Activated B cell treated with CpG ODN at 0.5 μM for 24 hours (primary cell): ENCODE data around the gene RSPH10B2. TPM values are rescaled to one million over a fixed set of nuclear protein-coding genes. Genes with fewer than 3 reads are reported as not detected.
"Not testable (repeated sequence)": the region's sequence is repeated elsewhere in the genome, so short reads cannot be mapped to it uniquely, and the experiment has no call there.

Experiments used
- ATAC-seq: fragments of 200-7000 bp; cut with Tn5 transposase; one replicate; pipeline ENCODE4 v1.10.0; 2021; ENCODE audit warnings: low read depth, mild to moderate bottlenecking, moderate library complexity
- CTCF ChIA-PET: fragments of 350-600 bp; sonication (Branson Sonifier 250); formaldehyde crosslinking; loops from one replicate; lab custom pipeline; 2021; ENCODE audit warnings: antibody characterized with exemption; lab: Charles Lee
- POLR2A ChIA-PET: fragments of 350-600 bp; sonication (Branson Sonifier 250); formaldehyde crosslinking; loops from one replicate; lab custom pipeline; 2021; ENCODE audit warnings: antibody characterized with exemption; lab: Charles Lee
- DNase-seq: peaks from one replicate; pipeline ENCODE4 v3.0.0; 2022
- H3K27ac Mint-ChIP-seq: one replicate; pipeline ENCODE4 v1.8.0; 2020; ENCODE audit warnings: mixed read lengths
- H3K27me3 Mint-ChIP-seq: one replicate; pipeline ENCODE4 v1.8.0; 2021; ENCODE audit warnings: mixed read lengths
- H3K36me3 Mint-ChIP-seq: one replicate; pipeline ENCODE4 v1.8.0; 2021; ENCODE audit warnings: low read depth, mixed read lengths
- H3K4me1 Mint-ChIP-seq: one replicate; pipeline ENCODE4 v1.8.0; 2021; ENCODE audit warnings: mixed read lengths
- H3K4me3 Mint-ChIP-seq: one replicate; pipeline ENCODE4 v1.8.0; 2020; ENCODE audit warnings: mild to moderate bottlenecking, mixed read lengths
- H3K9me3 Mint-ChIP-seq: one replicate; pipeline ENCODE4 v1.8.0; 2020; ENCODE audit warnings: mixed read lengths
- CTCF ChIP-seq: fragments of 200-600 bp; IDR thresholded peaks from one replicate; pipeline ENCODE4 v1.8.0; 2022; ENCODE audit warnings: antibody characterized with exemption, mild to moderate bottlenecking
- intact Hi-C: fragments of 100-400 bp; cut with micrococcal nuclease; formaldehyde crosslinking; loops from one replicate; pipeline ENCODE4 v1.15.1; 2024
- total RNA-seq: library from RNA; stranded (reverse); gene quantifications from 2 replicates; pipeline ENCODE4 v1.2.3, GENCODE V29; 2022

RSPH10B2 gene
- total RNA-seq, 1 donor from 2014 or later = 1.1 TPM

DNA sequence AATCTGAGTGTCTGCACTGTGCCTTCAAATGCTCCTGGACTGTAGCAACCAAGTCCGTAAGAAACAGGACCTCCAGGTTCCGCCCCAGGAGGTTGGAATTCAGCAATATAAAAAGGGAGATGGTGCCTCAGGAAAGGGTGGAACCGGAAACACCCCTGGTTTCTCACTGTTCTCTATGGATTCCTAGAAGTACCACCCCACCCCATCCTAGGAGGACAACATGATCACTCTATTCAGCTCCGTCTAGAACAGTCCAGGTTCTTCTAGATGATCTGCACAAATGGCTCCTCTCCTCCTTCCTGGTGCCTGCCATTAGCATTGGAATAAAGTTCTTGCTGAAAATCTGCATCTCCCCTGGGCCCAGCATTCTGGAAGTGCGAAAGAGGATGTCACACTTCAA is 39.5 kb upstream of the RSPH10B2 start:
- no peak for TF ChIP-seq CTCF
- CTCF ChIA-PET = interaction anchor here (1.0 kb wide), 1 partner anchor 1500 kb away, joined by 3 read pairs; no protein-coding TSS in a partner anchor
- no peaks in the 10 kb centered on the region for H3K36me3 Mint-ChIP-seq

DNA sequence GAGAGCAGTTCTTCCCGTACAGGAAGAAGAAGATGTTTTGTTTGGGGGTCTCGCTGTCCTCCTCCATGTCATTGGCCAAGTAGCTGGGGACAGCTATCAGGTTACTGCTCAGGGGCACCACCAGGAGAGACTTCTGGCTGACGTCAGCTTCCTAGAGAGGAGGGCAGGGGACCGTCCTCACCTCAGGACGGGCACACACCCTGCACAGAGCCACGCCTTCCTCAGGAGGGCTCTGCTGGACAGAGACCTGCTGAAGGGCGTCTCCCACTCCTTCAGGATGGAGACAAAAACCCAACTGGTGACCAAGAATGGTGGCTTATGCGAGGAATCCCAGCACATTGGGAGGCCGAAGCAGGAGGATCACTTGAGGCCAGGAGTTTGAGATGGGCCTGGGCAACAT is 38.0 kb upstream of the RSPH10B2 start:
- H3K9me3 Mint-ChIP-seq, POLR2A ChIA-PET, H3K4me1 Mint-ChIP-seq, H3K27ac Mint-ChIP-seq, H3K36me3 Mint-ChIP-seq, CTCF ChIA-PET, DNase-seq, ATAC-seq, intact Hi-C loops, H3K4me3 Mint-ChIP-seq: not testable (repeated sequence)
- H3K27me3 Mint-ChIP-seq = peaks cover 12% of the 10 kb centered on the region

More for the DNA sequence above, 39.5 kb upstream of the RSPH10B2 start:
- POLR2A ChIA-PET = interaction anchor here (0.6 to 1.4 kb wide), 2 partner anchors 10 to 11 kb away, joined by 4 to 6 read pairs; no protein-coding TSS in a partner anchor
- Mint-ChIP-seq H3K27me3 (peaks cover 15% of the 10 kb centered on the region), H3K4me1 (peaks cover 4% of the 10 kb centered on the region), H3K9me3 (no peaks in the 10 kb centered on the region), H3K4me3 (no peak overlapping the region), H3K27ac (no peak overlapping the region)
- ATAC-seq = no peak
- no peak for DNase-seq
- intact Hi-C loops = no loop called here

DNA sequence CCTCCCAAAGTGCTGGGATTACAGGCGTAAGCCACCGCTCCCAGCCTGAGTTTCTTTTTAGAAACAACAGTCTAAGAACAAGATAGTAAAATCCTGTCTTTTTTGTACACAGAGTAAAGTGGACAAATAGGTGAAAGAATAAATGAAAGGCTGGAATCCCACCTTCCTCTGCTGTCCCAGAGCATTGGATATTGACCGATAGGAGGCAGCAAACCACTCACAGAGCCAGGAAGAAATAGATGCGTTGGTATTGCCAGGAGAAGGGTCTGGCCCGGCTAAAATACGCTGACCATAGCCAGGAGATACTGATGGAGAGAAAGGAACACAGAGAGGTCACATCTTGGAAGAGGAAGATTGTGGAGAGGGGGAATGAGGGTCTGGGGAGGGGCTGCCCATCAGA is 35.8 kb upstream of the RSPH10B2 start:
- no peak overlapping the region for H3K4me3 Mint-ChIP-seq

DNA sequence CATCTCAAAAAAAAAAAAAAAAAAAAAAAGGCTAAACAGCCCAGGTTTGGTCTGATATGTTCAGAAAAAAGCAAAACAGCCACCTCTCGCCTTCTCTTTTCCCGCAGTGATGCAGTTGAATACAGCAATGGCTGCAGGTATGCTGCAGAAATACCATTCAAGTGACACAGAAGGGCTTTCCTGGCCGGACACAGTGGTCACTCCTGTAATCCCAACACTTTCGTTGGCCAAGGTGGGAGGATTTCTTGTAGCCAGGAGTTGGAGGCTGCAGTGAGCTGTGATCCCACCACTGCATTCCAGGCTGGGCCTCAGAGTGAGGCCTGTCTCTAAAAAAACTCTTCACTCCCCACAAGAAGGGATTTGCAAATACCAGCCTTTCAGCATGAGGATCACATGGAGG is 29.6 kb upstream of the RSPH10B2 start:
- H3K27ac Mint-ChIP-seq, intact Hi-C loops, ATAC-seq, H3K27me3 Mint-ChIP-seq, DNase-seq, H3K9me3 Mint-ChIP-seq, H3K4me3 Mint-ChIP-seq, H3K36me3 Mint-ChIP-seq, CTCF ChIA-PET: not testable (repeated sequence)
- peaks cover 27% of the 10 kb centered on the region for H3K4me1 Mint-ChIP-seq
- POLR2A ChIA-PET = interaction anchor here (0.7 to 1.6 kb wide), 3 partner anchors 10 to 17 kb away, joined by 3 to 6 read pairs (median 5); no protein-coding TSS in a partner anchor

More for the DNA sequence above, 35.8 kb upstream of the RSPH10B2 start:
- Mint-ChIP-seq H3K27me3 (peaks cover 12% of the 10 kb centered on the region), H3K9me3 (no peaks in the 10 kb centered on the region), H3K27ac (no peak overlapping the region), H3K4me1 (peaks cover 4% of the 10 kb centered on the region), H3K36me3 (no peaks in the 10 kb centered on the region)
- DNase-seq (no peak), ATAC-seq (no peak)
- CTCF ChIA-PET = no interaction called here
- intact Hi-C loops = no loop called here
- no peak for TF ChIP-seq CTCF
- POLR2A ChIA-PET = no interaction called here

GRCh38 chr7:6725003-6725402 is 28.9 kb upstream of the RSPH10B2 start:
- DNase-seq (peak; percentile 43), ATAC-seq (peak; percentile 63)
- Mint-ChIP-seq H3K36me3 (no peaks in the 10 kb centered on the region), H3K4me3 (peak overlapping the region; percentile 62), H3K27ac (peak overlapping the region; percentile 78), H3K9me3 (no peaks in the 10 kb centered on the region), H3K27me3 (no peaks in the 10 kb centered on the region), H3K4me1 (peaks cover 30% of the 10 kb centered on the region)
- intact Hi-C loops = loop anchor here (1.0 to 5.0 kb wide), 4 partner anchors 18 to 1242 kb away; partner anchors contain the start of genes GLCCI1 and ZDHHC4
- TF ChIP-seq CTCF = no peak
- ChIA-PET POLR2A (interaction anchor here (0.6 to 1.6 kb wide), 5 partner anchors 11 to 1395 kb away, joined by 3 to 5 read pairs (median 4); partner anchors contain the start of gene INTS15), CTCF (no interaction called here)

DNA sequence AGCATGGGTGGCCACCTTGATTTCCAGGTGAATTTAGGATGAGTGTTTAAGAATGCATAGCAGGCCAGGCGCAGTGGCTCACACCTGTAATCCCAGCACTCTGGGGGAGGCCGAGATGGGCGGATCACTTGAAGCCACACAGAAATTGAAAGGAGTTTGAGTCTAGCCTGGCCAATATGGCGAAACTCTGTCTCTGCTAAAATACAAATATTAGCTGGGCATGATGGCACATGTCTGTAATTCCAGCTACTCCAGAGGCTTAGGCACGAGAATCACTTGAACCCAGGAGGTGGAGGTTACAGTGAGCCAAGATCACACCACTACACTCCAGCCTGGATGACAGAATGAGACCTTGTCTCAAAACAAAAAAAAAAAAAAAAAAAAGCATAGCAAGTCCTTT is 27.6 kb upstream of the RSPH10B2 start:
- CTCF ChIA-PET, H3K4me3 Mint-ChIP-seq, ATAC-seq, H3K27me3 Mint-ChIP-seq, H3K9me3 Mint-ChIP-seq, H3K36me3 Mint-ChIP-seq, DNase-seq: not testable (repeated sequence)
- intact Hi-C loops = loop anchor here (5.0 kb wide), 3 partner anchors 149 to 1241 kb away; partner anchors contain the start of genes GLCCI1 and ZDHHC4
- POLR2A ChIA-PET = interaction anchor here (0.7 kb wide), 1 partner anchor 218 kb away, joined by 4 read pairs; no protein-coding TSS in a partner anchor
- H3K27ac Mint-ChIP-seq = peak overlapping the region; percentile 78
- H3K4me1 Mint-ChIP-seq = peaks cover 42% of the 10 kb centered on the region
